ENCODE data around the gene BUB1B.
"Not testable (repeated sequence)": the region's sequence is repeated elsewhere in the genome, so short reads cannot be mapped to it uniquely, and the experiment has no call there.

BUB1B gene

DNA sequence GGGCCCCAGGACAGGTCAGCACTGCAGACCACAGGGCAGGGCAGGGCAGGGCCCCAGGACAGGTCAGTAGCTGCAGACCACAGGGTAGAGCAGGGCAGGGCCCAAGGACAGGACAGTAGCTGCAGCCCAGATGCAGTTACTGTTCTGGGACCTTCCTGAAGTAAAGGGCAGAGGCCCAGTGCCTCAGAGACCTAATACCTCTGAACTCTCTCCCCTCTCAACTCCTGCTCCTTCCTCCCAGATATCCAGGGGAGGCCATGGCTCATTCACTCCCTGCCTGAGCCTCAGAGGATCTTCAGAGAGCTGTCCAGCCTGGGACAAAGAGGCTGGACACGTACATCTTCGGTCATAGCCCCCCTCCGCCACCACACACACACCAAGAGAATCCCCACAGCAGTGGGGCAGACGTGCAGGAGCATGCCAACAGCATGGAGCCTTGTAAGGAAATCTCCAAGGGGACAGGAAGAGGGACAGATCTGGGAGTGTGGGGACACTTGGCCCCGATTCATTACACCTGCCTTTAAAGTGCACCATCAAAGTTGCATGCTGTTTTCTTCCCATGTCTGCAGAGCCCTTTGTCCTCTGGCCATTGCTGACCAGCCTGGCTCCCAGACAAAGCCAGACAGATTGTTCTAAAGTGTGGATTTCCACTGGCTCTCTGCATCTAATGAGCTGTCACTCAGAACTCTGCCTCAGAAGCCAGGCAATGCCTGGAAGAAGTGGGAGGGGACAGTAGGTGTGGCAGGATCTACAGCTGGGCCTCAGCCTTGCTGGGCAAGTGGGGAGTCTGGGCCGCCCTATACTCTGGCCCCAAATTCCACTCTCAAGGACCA, 24.2 kb upstream of the BUB1B start:
- DNase-seq = no peak

DNA sequence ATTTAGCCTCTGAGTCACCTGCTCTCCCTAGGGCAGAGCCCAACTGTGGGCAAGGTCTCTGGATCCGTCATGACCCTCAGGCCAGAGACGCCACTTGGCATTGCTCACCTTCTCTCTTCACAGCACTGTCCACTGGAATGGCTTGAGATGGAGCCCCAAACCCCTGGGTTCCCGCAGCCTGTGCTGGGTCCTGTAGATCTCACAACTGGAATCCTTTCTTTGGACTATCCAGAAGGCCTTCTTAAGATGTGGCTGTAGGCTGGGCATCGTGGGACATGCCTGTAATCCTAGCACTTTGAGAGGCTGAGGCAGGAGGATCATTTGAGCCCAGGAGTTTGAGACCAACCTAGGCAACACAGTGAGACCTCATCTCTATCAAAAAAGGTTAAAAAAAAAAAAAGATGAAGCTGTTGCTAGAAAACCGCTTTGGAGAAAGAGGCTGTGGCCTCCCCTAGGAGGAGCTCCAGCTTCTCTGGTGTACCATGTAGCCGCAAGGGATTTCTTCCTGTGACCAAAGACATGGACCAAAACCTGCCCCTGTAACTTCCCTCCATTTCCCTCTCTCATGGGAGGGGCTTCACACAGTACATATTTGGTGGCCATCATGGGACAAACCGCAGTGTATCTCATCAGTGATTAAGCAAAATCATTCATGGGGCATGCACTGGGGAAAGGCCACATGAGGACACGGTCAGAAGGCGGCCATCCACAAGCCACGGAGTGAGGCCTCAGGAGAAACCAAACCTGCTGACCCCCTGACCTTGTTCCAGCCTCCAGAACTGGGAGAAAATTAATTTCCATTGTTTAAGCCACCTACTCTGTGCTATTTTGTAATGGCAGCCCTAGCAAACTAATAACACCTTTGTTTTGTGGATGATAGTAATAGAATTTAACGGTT, 23.3 kb upstream of the BUB1B start:
- no peak for DNase-seq

DNA sequence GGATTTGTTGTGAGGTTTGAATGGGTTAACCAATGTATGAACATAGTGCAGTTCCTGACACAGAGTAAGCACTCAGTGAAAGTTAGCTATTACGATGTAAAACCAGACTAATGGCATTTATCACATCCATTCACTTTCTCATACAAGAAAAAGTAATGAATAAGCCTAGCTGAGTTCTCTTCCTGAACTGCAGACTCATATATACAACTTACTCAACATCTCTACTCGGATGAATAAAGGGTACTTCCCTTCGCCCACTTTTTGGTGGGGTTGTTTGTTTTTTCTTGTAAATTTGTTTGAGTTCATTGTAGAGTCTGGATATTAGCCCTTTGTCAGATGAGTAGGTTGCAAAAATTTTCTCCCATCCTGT, 22.7 kb upstream of the BUB1B start:
- not testable (repeated sequence) for DNase-seq

DNA sequence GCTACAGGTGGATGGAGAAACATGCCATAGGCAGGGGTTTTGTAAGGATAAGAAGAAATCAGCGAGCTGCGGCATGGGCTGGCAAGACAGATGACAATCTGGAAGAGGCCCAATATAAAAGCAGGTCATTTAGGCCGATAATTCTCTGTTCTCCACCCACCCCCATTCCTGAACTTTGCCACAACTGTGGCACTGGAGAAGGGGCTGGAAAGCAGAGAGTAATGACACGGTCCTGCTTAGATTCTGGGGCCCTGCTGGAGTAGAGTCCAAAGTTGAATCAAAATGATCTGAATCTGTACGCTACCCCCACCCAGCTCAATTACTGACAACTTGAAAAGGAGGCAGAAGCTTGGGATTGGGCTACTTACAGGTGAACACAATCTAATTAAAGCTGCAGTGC, 18.4 kb upstream of the BUB1B start:
- DNase-seq = no peak

DNA sequence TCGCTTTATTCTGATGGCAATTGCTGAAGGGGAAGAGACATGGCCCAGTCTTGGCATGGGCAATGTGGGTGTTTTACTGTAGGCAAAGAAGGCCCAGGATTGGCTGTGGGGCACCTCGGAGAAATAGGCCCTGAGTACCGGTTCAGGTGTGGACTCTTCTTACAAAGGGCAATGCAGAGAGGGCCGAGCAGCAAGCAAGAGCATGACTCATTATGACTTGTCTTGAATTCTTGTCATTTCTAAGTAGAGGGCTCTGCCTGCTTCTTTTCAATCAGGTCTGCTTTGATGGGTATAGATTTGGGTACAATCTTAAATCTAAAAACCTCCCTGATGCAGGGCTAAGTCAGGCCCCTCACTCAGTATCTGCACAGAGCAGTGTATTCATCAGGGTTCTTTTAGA, 14.8 kb upstream of the BUB1B start:
- no peak for DNase-seq

DNA sequence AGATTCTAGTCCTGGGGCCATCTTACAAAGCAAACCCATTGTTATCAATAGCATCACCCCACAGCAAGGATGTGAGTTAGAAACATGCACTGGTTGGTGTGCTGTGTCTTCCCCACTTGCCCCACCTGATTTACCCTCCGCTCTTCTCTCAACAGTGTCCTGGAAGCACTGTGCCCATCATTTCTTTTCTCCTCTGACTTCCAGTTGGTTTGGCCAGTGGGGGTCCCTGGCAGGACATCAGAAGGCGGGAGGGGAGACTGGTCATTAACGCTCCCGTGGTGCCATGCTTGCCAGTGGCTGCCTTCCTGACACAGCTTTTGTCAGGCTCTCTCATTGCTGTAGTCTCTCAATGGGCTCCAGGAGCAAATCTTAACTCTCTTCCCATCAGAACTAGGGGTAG, 11.5 kb upstream of the BUB1B start:
- no peak for DNase-seq

DNA sequence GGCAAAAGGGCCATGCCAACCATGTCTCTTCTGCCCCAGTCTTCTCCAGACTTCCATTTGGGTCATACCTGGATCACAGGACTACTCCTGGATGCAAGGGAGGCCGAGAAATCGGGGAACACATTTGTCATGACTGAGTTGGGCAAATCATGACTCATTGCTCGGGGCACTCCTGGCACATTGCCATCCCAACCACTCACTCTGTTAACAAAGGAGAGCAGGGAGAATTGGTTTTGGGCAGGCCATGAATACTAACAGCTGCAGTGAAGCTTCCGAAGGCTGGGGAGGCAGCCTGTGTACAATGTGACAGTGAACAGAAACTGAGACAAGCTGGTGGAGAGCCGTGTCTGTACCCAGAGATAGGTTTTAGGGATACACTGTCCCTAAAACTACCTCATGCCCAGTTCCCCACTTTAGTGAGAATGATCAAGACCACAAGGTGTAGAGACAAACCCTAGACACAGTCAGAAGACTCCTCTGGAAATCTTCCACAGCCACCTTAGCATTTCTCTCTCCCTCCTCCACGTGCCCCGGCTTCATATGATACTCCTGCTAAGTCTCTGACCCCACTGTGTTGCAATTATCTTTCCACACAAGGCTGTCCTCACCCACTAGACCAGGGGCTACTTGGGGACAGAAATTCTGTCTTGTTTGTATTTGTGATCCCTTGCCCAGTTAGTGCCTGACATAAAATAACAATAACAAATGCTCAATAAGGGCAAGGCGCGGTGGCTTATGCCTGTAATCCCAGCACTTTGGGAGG, 10.5 kb upstream of the BUB1B start:
- no peak for DNase-seq

DNA sequence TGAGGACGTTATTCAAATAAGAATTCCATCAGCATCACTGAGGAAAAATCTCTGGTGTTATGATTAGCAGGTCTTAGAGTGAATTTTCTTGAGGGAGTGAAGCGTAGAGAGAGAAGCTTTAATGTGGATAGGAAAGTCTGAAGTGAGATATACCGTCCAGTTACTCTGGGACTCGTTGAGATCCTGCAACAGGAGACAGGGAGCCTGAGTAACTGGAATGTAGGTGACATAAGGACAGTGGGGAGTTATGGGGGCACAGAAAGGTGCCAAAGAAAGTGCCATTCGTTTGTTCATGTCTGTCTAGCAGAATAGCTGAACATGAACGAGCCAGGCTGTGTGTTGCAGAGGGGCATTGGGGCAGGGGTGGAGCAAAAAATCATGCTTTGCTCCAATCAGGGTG, 9.4 kb upstream of the BUB1B start:
- DNase-seq = no peak

DNA sequence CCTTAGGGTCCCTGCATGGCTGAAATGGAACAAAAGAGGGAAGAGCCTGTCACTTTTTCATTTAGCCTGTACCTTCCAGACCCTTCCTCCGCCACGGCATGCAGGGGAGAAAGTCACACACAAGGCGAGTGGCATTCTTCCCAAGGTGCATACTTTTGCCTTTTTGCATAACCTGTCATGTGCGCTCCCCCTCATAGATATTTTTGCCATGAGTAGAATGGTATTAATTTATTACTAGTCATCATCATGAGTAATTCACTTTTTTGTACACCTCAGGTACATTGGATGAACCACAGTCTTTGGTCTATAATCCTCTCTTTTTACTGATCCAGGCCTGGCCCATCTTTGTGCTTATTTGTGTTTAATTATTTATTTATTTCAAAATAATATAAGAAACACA, 8.9 kb upstream of the BUB1B start:
- DNase-seq = no peak

DNA sequence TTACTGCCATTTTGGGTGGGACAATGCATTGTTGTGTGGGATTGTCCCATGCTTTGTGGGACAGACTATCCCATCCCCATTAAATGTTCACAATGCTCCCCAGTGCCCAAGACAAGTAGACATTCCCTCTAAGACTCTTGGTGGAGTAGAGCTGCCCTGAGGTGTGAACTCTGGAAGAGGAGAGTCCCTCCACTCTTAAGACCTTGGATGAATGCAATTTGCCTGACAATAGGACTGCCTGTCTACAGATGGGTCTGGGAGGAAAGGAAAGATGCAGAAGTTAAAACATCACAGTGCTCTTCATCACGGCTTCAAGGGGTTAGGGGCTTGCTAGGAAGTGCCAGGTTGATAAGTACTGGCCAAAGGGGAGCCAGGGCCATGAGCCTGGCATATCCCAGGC, 6.0 kb upstream of the BUB1B start:
- not testable (repeated sequence) for DNase-seq

DNA sequence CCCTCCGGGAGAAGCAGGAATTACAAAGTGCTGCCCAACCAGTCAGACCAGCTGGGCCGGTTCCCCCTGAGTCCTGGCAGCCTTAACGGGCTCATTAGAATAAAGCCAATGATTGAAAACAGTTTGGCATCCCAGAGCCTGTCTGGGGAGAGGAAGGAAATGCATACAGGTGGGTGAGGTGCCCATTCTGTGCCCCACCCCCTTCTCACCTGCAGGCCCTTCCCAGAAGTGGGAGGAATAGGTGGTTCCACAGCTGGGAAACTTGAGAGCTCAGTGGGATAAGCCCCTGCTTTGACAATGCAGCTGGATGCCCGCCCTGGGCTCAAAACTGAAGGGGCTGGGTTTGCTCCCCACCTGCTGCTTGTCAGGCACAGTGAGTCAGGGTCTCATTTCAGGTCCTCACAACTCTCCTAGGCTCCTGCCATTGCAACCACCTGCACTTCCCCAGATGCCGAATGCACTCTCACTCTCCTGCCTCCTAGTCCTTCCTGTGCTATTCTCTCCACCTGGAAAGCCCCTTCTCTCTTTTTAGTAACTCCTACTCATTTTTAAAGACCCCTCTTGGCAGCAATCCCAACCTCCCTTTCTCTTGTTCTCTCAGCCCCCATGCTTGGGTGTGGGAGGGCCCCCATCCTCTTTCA, 5.5 kb upstream of the BUB1B start:
- DNase-seq = no peak

DNA sequence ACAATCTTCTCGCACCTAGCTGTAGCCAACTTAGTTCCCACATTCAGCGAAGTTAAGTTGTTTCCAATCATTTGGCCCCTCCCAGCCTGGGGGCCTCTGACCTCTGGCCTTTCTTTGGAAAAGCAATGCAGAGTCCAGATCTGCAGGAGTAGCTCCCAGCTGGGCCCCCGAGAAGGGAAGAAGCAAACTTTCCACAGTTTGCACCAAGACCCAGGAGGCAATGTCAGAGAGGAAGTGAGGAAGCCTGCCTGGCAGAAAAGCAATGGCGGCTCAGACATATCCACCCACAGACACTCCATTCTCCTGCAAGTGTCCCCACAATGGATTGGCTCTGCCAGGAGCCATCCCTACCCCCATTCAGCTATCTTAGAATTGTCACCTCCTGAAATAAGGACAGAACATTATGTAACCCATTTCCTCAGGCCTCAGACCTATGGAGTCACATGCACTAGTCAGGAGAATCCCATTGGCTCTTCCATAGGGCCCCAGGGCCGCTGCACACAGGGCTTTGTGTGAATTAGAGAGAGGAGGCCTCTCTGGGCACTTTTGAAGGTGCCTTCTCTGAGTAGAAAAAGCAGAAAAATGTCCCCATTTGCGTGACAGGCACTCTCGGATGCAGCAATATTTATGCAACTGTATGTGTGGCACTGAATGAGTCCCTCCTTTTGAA, 3.0 kb upstream of the BUB1B start:
- no peak for DNase-seq

DNA sequence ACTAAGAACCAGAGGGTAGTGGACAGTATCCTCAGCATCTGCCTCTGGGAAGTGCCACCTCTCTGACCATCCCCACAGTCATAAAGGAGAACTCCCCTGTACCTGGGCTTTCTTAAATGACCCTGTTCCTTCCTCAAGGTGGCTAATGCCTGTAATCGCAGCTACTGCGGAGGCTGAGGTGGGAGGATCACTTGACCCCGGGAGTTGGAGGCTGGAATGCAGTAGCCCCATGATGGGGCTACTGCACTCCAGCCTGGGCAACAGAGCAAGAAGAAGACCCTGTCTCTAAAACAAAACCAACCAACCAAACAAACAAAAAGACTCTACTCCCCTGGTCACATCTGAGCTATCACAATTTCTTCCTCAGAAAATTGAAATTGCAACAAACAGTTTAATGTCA, 848 bp upstream of the BUB1B start:
- DNase-seq = no peak

DNA sequence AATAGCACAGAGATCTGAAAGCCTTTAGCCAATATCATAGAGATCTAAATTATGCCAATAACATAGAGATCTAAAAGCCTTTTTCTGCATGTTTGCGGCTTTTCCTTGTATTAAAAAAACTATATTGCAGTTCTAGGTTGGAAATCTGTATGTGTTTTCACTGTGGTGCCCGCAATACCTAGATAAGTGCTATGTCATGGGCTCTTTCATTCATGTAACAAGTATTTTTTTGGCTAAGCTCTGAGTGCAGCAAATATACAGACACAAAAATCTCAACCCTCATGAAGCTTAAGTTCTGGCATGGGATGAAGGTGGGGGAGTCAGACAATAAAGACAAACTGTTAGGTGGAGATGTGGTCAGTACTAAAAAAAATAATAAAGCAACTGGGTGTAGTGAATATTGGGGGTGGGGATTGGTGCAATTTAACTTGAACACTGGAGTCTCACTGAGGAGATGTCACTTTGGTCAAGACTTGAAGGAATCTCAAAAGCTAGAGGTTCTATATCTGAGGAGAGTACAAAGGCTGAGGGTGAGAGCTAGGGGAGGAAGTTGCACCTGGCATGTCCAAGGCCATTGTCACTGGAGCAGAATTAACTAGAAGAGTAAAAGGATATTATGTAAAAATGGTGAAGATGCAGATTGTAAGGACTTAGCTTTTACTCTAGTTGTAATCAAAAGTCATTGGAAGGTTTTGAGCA, 973 bp downstream of the BUB1B start:
- no peak for DNase-seq

DNA sequence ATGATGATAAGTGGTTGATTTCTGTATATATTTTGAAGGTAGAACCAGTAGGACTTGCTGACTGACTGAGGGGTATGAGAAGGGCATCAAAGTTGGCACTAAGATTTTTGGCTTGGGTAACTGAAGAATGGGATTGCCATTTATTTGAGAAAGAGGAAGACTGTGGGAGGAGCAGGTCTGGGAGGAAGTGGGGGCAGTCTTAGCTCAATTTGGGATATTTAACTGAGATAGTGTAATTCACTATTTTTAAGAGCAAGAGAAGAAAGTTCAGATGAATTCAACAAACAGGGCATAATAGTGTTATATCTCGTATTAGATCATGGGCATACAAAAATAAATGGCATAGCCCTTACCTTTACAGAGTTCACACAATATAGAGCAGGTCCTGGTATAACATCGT, 1.7 kb downstream of the BUB1B start:
- no peak for DNase-seq

DNA sequence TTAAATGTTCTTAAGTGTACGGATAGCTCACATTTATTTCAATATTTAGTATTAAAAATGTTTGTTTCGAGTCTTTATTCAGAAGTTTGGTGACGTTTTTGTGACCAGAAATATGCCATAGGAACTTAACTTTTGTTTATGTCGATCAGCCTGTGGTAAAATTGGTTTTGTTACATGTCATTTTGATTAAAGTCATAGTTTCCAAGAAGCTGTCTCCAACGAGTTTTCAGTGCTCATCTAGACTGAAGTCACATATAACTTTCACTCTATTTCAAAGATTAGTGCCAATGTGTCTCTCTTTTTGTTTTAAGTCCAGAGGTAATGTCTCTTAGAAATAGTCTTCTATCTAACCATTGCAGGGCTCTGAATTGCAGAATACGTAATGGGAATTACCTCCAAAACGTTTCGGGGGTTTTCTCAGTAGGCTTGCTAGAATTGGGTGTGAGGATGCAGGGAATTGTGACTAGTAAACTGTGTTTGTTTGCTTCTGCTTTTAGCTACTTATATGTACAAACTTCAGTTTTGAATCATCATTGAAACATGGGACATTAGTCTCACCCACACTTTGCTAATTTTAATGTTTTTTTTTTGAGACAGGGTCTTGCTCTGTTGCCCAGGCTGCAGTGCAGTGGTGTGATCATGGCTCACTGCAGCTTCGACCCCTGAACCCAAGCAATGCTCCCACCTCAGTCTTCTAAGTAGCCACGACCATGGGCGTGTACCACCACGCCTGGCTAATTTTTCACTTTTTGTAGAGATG, 3.0 kb downstream of the BUB1B start:
- no peak for DNase-seq

DNA sequence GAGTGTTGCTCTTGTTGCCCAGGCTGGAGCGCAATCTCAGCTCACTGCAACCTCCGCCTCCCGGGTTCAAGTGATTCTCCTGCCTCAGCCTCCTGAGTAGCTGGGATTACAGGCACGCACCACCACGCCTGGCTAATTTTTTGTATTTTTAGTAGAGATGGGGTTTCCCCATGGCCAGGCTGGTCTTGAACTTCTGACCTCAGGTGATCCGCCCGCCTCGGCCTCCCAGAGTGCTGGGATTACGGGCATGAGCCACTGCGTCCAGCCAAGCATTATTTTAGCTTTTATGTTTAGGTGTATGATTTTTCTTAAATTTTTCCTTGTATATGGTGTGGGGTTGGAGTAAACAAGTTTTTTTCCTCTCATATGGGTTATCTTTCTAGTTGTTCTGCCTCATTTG, 6.5 kb downstream of the BUB1B start:
- not testable (repeated sequence) for DNase-seq

DNA sequence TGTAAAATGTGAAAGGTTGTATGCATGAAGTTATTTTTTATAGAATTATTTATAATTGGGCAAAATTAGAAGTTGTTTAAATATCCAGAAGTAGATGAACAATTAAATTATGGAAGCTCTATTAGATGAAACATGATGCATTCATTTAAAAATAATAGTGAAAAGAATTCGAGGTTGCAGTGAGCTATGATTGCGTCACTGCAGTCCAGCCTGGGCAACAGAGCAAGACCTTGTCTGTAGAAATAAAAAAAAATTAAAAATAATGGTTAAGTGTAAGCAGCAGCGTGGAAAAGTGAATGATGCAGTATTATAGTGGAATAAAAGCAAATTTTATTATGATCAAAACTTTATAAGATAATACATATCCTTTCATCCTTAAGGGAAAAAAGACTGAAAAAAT, 14.3 kb downstream of the BUB1B start:
- DNase-seq = no peak

DNA sequence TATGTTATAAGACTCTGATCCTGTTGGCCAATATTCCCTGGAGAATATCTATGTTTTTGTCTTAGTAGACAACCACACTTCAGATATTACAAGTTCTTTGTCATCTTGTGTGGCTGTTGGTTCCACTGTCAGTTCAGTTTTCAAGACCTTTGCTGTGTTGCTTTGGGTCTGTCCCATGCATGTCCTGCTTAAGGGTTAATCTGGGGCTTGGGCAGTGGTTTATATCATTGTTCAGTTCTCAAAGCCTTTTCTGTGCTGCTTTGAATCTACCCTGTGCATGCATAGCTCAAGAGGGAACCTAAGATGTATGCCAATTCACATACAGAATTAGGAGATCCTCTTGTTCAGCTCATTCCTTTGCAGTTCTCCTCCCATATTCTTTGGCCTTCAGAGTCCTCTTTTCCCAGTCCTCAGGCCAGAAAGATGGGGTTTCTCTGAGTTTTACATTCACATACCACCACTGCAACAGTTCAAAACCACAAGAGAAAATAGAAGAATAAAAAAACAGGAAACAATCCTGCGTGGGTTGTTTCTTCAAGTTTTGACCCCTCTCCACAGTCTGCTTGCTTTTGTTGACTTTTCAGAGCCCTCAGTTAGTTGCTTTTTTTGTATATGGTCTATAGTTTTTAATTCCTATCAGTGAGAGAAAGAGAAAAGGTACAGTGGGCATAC, 21.6 kb downstream of the BUB1B start:
- DNase-seq = peak; percentile 17

Measured in CD4-positive, alpha-beta T cell treated with Interleukin-21 for 1 hour (primary cell).